Adrenal gland (tissue), 5 donors: ENCODE results near the gene STXBP4.

Source experiments
- POLR2A ChIP-seq, 2 donors: fragments of 450-650 bp; IDR thresholded peaks; one replicate each; pipeline ENCODE4 v1.6.1; 2017; ENCODE audit warnings: antibody characterized with exemption in 2 of 2, mild to moderate bottlenecking in 2 of 2, moderate library complexity in 1 of 2
- TF ChIP-seq, protein P1 (sequence below), 6 experiments: fragments of 450-650 bp in 4 of 6; fragments of 200-600 bp in 2 of 6; sonication (generic) in 1 of 6; IDR thresholded peaks; 1 replicate in 5 of 6; 2 replicates in 1 of 6; pipeline versions ENCODE4 v1.5.1 to v1.8.0; 2016 to 2021; ENCODE audit warnings: antibody characterized with exemption in 6 of 6, mild to moderate bottlenecking in 2 of 6, moderate library complexity in 1 of 6
- donor health status: DM: no; HTN: no; CAD: no.

DNA sequence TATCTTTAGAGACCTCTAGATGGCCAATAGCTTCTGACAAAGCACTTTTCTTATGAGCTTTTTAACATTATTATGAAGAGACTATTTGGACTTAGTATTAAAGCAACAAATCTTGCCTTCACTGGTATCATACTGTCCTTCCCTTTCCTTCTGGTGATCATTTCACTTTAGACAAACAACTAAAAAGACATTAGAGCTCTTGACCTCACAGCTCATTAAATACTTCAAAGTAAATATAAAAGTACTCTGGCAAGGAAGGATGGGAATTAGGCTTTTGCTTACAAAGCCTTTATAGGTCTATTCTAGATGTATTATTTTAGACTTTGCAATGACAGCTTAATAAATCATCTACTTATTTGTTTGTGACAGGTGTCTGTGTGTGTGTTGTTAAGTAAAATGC lies 11.1 kb downstream of the STXBP4 start:
- TF ChIP-seq, protein P1, sequence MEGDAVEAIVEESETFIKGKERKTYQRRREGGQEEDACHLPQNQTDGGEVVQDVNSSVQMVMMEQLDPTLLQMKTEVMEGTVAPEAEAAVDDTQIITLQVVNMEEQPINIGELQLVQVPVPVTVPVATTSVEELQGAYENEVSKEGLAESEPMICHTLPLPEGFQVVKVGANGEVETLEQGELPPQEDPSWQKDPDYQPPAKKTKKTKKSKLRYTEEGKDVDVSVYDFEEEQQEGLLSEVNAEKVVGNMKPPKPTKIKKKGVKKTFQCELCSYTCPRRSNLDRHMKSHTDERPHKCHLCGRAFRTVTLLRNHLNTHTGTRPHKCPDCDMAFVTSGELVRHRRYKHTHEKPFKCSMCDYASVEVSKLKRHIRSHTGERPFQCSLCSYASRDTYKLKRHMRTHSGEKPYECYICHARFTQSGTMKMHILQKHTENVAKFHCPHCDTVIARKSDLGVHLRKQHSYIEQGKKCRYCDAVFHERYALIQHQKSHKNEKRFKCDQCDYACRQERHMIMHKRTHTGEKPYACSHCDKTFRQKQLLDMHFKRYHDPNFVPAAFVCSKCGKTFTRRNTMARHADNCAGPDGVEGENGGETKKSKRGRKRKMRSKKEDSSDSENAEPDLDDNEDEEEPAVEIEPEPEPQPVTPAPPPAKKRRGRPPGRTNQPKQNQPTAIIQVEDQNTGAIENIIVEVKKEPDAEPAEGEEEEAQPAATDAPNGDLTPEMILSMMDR (IDR thresholded peaks at IDR 0.05): no peak
- no peak for TF ChIP-seq POLR2A (IDR thresholded peaks at IDR 0.05)
